Measurements from ENCODE around the gene FXYD2. TPM values are rescaled to one million over a fixed set of nuclear protein-coding genes. Genes with fewer than 3 reads are reported as not detected.
"Not testable (repeated sequence)": the region's sequence is repeated elsewhere in the genome, so short reads cannot be mapped to it uniquely, and the experiment has no call there.

FXYD2 gene
- total RNA-seq, 1 donor from 2014 or later = 1.1 TPM

DNA sequence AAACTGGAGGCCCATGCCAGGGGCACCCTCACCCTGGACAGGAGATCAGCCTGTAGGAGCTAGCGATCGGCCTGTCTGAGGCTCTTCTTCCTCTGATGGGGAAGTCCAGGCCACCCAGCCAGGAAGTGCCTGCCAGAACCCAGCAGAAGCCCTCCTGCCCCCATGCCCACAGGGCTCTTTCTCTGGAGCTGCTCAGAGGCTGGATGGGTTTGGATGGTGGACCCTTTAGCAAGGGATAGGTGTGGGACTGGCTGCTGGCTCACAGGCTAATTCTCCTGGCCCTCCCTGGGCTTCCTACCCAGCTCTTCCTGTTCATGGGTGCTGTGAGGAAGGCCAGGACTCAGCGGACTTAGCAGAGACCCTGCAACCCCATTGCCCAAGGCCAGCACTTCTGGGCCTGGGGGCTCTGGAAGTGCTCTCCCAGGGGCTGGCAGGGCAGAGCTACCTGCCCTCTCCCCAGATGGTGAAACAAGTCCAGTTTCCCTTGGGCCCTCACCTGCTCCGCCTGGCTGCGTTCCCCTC lies 7.6 kb downstream of the FXYD2 start:
- peak overlapping the region; percentile 79 for H3K4me3 Mint-ChIP-seq
- intact Hi-C loops (cut with micrococcal nuclease) = loop anchor here (1.0 to 10.0 kb wide), 6 partner anchors 10 to 1042 kb away; partner anchors contain the start of genes BUD13, CD3D, CD3G and IL10RA
- H3K27me3 Mint-ChIP-seq = peaks cover 2% of the 10 kb centered on the region
- H3K36me3 Mint-ChIP-seq (ENCODE audit: low read depth) = peaks cover 4% of the 10 kb centered on the region
- DNase-seq = peak; percentile 70
- H3K27ac Mint-ChIP-seq = peak overlapping the region; percentile 99
- no peaks in the 10 kb centered on the region for H3K9me3 Mint-ChIP-seq
- H3K4me1 Mint-ChIP-seq = peaks cover 59% of the 10 kb centered on the region

- Mint-ChIP-seq H3K9me3 (no peaks in the 10 kb centered on the region), H3K27ac (peak overlapping the region; percentile 99), H3K36me3 (ENCODE audit: low read depth) (peaks cover 4% of the 10 kb centered on the region), H3K4me1 (peaks cover 56% of the 10 kb centered on the region), H3K27me3 (peaks cover 2% of the 10 kb centered on the region), H3K4me3 (peak overlapping the region; percentile 71)
- no peak for DNase-seq
- intact Hi-C loops (cut with micrococcal nuclease) = loop anchor here (2.0 to 10.0 kb wide), 5 partner anchors 171 to 1041 kb away; partner anchors contain the start of genes BUD13, CD3D, CD3G and IL10RA
Measured at GRCh38 chr11:117816151-117816741, 8.3 kb downstream of the FXYD2 start.

DNA sequence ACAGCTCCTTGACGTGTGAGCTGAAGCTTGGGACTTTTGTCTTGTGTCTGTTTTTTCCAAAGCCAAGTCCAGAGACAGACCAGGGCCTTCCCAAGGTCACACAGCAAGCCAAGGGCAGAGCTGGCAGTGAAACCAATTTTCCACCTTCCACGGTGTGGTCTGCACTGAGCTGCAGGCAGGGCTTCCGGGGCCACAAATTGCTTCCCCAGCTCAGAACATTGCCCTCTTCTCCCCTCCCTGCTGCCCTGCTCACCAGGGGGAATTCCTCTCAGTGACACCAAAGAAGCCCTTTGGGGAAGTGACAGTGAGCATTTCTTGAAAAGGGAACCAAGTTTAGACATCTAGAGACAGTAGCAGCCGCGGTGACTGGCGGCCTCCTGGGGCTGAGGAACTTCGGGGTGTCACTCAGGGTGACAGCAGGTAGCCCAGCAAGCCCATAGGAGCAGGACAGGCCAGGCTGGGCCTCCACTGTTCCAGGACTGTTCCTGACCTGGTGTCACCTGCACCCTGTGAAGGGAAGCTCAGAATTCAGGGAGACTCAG lies 9.2 kb downstream of the FXYD2 start:
- Mint-ChIP-seq H3K27ac (peak overlapping the region; percentile 99), H3K27me3 (peaks cover 2% of the 10 kb centered on the region), H3K4me1 (peaks cover 60% of the 10 kb centered on the region), H3K4me3 (peak overlapping the region; percentile 71), H3K9me3 (no peaks in the 10 kb centered on the region), H3K36me3 (ENCODE audit: low read depth) (peaks cover 4% of the 10 kb centered on the region)
- peak; percentile 94 for DNase-seq
- intact Hi-C loops (cut with micrococcal nuclease) = loop anchor here (1.0 to 10.0 kb wide), 6 partner anchors 8 to 1041 kb away; partner anchors contain the start of genes BUD13, CD3D, CD3G and IL10RA

DNA sequence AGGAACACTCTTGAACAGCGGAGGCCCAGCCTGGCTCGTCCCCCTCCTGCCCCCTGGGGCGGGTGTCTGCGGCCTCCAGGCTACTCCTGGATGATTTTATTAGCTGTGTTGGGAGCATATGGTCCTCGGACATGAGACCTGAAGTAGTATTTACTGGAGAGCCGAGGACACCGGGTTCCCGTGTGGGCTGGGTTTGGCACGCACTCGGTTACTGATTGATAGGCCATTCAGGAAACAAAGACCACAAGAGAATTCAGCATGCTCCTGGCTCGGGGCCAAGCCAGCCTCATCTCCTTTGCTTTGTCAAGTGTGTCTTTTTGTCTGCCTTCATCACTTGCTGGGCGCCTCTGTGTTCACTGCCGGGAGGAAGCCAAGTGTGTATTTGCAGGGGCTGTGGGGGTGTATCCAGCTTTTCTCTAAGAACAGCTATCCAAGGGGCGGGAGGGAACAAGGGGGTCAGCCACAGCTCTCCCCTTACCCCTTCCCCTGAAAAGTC lies 9.7 kb downstream of the FXYD2 start:
- peak overlapping the region; percentile 99 for H3K27ac Mint-ChIP-seq
- peaks cover 2% of the 10 kb centered on the region for H3K27me3 Mint-ChIP-seq
- peaks cover 59% of the 10 kb centered on the region for H3K4me1 Mint-ChIP-seq
- peak; percentile 92 for DNase-seq
- peaks cover 4% of the 10 kb centered on the region for H3K36me3 Mint-ChIP-seq (ENCODE audit: low read depth)
- intact Hi-C loops (cut with micrococcal nuclease) = loop anchor here (1.0 to 10.0 kb wide), 6 partner anchors 8 to 1040 kb away; partner anchors contain the start of genes BUD13, CD3D, CD3G and IL10RA
- no peaks in the 10 kb centered on the region for H3K9me3 Mint-ChIP-seq
- peak overlapping the region; percentile 71 for H3K4me3 Mint-ChIP-seq

DNA sequence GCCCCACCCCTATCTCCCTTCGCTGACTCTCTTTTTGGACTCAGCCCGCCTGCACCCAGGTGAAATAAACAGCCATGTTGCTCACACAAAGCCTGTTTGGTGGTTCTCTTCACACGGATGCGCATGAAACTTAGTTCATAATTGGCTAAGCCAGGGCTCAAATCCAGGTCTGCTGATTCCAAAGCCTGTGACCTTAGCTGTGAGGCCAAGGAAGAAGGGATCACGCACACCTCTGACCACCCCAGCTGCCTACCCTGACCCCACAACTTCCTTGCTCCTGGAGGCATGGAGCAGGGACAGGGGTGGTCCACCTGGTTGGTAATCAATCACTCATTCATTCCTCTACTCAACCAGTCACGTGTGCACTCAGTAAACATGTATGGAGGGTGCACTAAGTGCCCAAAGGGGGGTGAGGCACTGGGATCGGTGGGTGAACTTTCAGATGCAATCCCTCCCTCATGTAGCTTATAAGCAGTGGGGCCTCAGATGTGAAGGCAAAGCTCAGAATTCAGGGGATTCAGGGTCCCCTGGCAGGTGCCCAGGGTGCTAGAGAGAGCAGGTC lies 10.3 kb downstream of the FXYD2 start:
- Mint-ChIP-seq H3K4me3 (peak overlapping the region; percentile 71), H3K4me1 (peaks cover 63% of the 10 kb centered on the region)

GRCh38 chr11:117810056-117810451 lies 14.5 kb downstream of the FXYD2 start:
- H3K27me3 Mint-ChIP-seq; DNase-seq; H3K4me3 Mint-ChIP-seq; H3K27ac Mint-ChIP-seq; H3K36me3 Mint-ChIP-seq (ENCODE audit: low read depth); H3K9me3 Mint-ChIP-seq: not testable (repeated sequence)
- intact Hi-C loops (cut with micrococcal nuclease) = loop anchor here (10.0 kb wide), 2 partner anchors 535 to 1035 kb away; partner anchors contain the start of genes BUD13, CD3D and CD3G
- peaks cover 38% of the 10 kb centered on the region for H3K4me1 Mint-ChIP-seq

More for the DNA sequence above, 10.3 kb downstream of the FXYD2 start:
- Mint-ChIP-seq H3K27me3 (peaks cover 2% of the 10 kb centered on the region), H3K9me3 (no peaks in the 10 kb centered on the region), H3K27ac (peak overlapping the region; percentile 99), H3K36me3 (ENCODE audit: low read depth) (peaks cover 4% of the 10 kb centered on the region)
- intact Hi-C loops (cut with micrococcal nuclease) = loop anchor here (2.0 to 10.0 kb wide), 3 partner anchors 239 to 1039 kb away; partner anchors contain the start of genes BUD13, CD3D and CD3G
- no peak for DNase-seq

- peak overlapping the region; percentile 2 for H3K27ac Mint-ChIP-seq
Measured at GRCh38 chr11:117809236-117810055, 15.1 kb downstream of the FXYD2 start.

DNA sequence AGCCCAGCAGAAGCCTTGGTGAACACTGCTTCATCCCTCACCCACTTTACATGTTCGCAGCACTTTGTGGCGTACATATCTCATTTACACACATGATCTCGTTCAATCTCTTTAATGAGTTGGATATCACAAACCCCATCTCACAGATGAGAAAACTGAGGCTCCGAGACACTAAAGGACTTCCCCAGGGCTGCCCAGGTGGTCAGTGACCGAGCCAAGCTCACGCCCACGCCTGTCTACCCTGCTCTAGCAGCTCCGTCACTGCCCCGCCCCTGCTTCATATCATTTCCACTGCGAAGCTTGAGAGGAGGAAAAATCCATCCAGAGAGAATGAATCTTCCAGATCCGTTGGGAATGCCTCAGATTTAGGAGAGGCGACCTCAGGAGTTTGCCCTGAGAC lies 15.8 kb downstream of the FXYD2 start:
- intact Hi-C loops (cut with micrococcal nuclease) = loop anchor here (2.0 to 10.0 kb wide), 2 partner anchors 36 to 366 kb away; partner anchors contain the start of gene SCN2B
- H3K27me3 Mint-ChIP-seq = peaks cover 5% of the 10 kb centered on the region
- no peak for DNase-seq
- no peaks in the 10 kb centered on the region for H3K36me3 Mint-ChIP-seq (ENCODE audit: low read depth)
- no peaks in the 10 kb centered on the region for H3K9me3 Mint-ChIP-seq
- H3K27ac Mint-ChIP-seq = no peak overlapping the region
- no peak overlapping the region for H3K4me3 Mint-ChIP-seq
- peaks cover 27% of the 10 kb centered on the region for H3K4me1 Mint-ChIP-seq

More at GRCh38 chr11:117809236-117810055, 15.1 kb downstream of the FXYD2 start:
- no peaks in the 10 kb centered on the region for H3K9me3 Mint-ChIP-seq
- peak overlapping the region; percentile 1 for H3K4me3 Mint-ChIP-seq
- H3K27me3 Mint-ChIP-seq = peaks cover 3% of the 10 kb centered on the region
- intact Hi-C loops (cut with micrococcal nuclease) = loop anchor here (2.0 to 10.0 kb wide), 4 partner anchors 35 to 1035 kb away; partner anchors contain the start of genes BUD13, CD3D, CD3G and SCN2B
- peak; percentile 84 for DNase-seq
- no peaks in the 10 kb centered on the region for H3K36me3 Mint-ChIP-seq (ENCODE audit: low read depth)
- peaks cover 32% of the 10 kb centered on the region for H3K4me1 Mint-ChIP-seq

- Mint-ChIP-seq H3K4me3 (no peak overlapping the region), H3K27me3 (peaks cover 5% of the 10 kb centered on the region), H3K4me1 (peaks cover 20% of the 10 kb centered on the region), H3K9me3 (no peaks in the 10 kb centered on the region), H3K27ac (no peak overlapping the region), H3K36me3 (ENCODE audit: low read depth) (no peaks in the 10 kb centered on the region)
- intact Hi-C loops (cut with micrococcal nuclease) = loop anchor here (1.0 to 10.0 kb wide), 4 partner anchors 10 to 367 kb away; partner anchors contain the start of gene SCN2B
- peak; percentile 92 for DNase-seq
Measured at GRCh38 chr11:117807482-117808327, 16.8 kb downstream of the FXYD2 start.

GRCh38 chr11:117806846-117807245 lies 17.7 kb downstream of the FXYD2 start:
- Mint-ChIP-seq H3K4me1 (peaks cover 20% of the 10 kb centered on the region), H3K4me3 (no peak overlapping the region), H3K27ac (no peak overlapping the region), H3K27me3 (peaks cover 10% of the 10 kb centered on the region), H3K36me3 (ENCODE audit: low read depth) (no peaks in the 10 kb centered on the region), H3K9me3 (no peaks in the 10 kb centered on the region)
- intact Hi-C loops (cut with micrococcal nuclease) = loop anchor here (1.0 to 10.0 kb wide), 3 partner anchors 10 to 368 kb away; partner anchors contain the start of gene SCN2B
- no peak for DNase-seq

GRCh38 chr11:117805045-117805444 lies 19.5 kb downstream of the FXYD2 start:
- H3K4me1 Mint-ChIP-seq = peaks cover 16% of the 10 kb centered on the region
- no peak for DNase-seq
- H3K27me3 Mint-ChIP-seq = peaks cover 22% of the 10 kb centered on the region
- intact Hi-C loops (cut with micrococcal nuclease) = loop anchor here (10.0 kb wide), 1 partner anchor 370 kb away; the partner anchor contains the start of gene SCN2B
- H3K9me3 Mint-ChIP-seq = no peaks in the 10 kb centered on the region
- no peak overlapping the region for H3K27ac Mint-ChIP-seq
- no peak overlapping the region for H3K4me3 Mint-ChIP-seq
- H3K36me3 Mint-ChIP-seq (ENCODE audit: low read depth) = no peaks in the 10 kb centered on the region

DNA sequence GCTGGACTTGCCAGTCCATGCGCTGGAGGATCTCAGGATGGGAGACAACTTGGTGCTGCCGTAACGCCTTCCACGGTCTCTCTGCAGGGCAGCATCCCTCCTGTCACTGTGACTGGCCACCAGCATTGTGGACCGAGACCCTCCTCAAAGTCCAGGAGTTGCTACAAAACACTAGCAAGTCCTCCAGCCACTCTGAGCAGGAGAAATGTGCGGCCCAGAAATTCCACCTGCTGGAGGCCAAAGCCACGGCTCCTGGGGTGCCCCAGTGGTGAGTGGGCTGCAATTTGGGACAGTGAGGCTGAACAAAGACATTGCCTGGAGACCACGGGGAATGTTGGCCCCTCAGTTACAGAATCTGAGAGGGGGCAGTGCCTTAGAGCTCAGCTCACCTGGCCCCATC lies 20.6 kb downstream of the FXYD2 start:
- Mint-ChIP-seq H3K9me3 (no peaks in the 10 kb centered on the region), H3K4me1 (peaks cover 6% of the 10 kb centered on the region), H3K27me3 (peaks cover 32% of the 10 kb centered on the region), H3K36me3 (ENCODE audit: low read depth) (no peaks in the 10 kb centered on the region), H3K27ac (no peak overlapping the region), H3K4me3 (no peak overlapping the region)
- intact Hi-C loops (cut with micrococcal nuclease) = loop anchor here (10.0 kb wide), 1 partner anchor 371 kb away; the partner anchor contains the start of gene SCN2B
- no peak for DNase-seq
